Ramos (cell line): ENCODE measurements around the gene ATXN1L.
"Not testable (repeated sequence)": the region's sequence is repeated elsewhere in the genome, so short reads cannot be mapped to it uniquely, and the experiment has no call there.

Source experiments
- in situ Hi-C: fragments of 300-500 bp; cut with MboI; formaldehyde crosslinking; loops from one replicate; pipeline ENCODE4 v1.14.3; 2022; ENCODE audit warnings: low sequenced_read_pairs; ENCODE audit not compliant: unreplicated experiment

ATXN1L gene

GRCh38 chr16:71845639-71846430 lies at the start of gene ATXN1L:
TSS of gene ATXN1L (plus strand) at chr16:71845976. CDS start at chr16:71849741, 3,765 bp downstream.
- in situ Hi-C loops = no loop called here

- in situ Hi-C loops = no loop called here
Observed at GRCh38 chr16:71796501-71797097, 49.2 kb upstream of the ATXN1L start.

GRCh38 chr16:71803305-71803690 lies 42.5 kb upstream of the ATXN1L start:
- in situ Hi-C loops = no loop called here

- in situ Hi-C loops = no loop called here
Observed at GRCh38 chr16:71807905-71808592, 37.7 kb upstream of the ATXN1L start.

GRCh38 chr16:71808593-71809459 lies 37.0 kb upstream of the ATXN1L start, which contains the start of gene AP1G1:
TSS of gene AP1G1 (minus strand) at chr16:71808834. CDS start at chr16:71789479, 19,355 bp downstream.
- in situ Hi-C loops = no loop called here

GRCh38 chr16:71810155-71810530 lies 35.6 kb upstream of the ATXN1L start:
- in situ Hi-C loops = not testable (repeated sequence)

- in situ Hi-C loops = no loop called here
Observed at GRCh38 chr16:71811261-71811803, 34.4 kb upstream of the ATXN1L start.

GRCh38 chr16:71817155-71817500 lies 28.6 kb upstream of the ATXN1L start:
- in situ Hi-C loops = not testable (repeated sequence)

- in situ Hi-C loops = no loop called here
Observed at GRCh38 chr16:71826533-71827017, 19.2 kb upstream of the ATXN1L start.

GRCh38 chr16:71830359-71830758 lies 15.4 kb upstream of the ATXN1L start:
- in situ Hi-C loops = no loop called here

GRCh38 chr16:71831698-71832097 lies 14.1 kb upstream of the ATXN1L start:
- in situ Hi-C loops = not testable (repeated sequence)

GRCh38 chr16:71832112-71832511 lies 13.7 kb upstream of the ATXN1L start:
- in situ Hi-C loops = not testable (repeated sequence)

- in situ Hi-C loops = no loop called here
Observed at GRCh38 chr16:71834291-71834690, 11.5 kb upstream of the ATXN1L start.

- in situ Hi-C loops = no loop called here
Observed at GRCh38 chr16:71837150-71837549, 8.6 kb upstream of the ATXN1L start.

GRCh38 chr16:71840052-71840451 lies 5.7 kb upstream of the ATXN1L start:
- in situ Hi-C loops = no loop called here

GRCh38 chr16:71843572-71843971 lies 2.2 kb upstream of the ATXN1L start:
- in situ Hi-C loops = no loop called here

GRCh38 chr16:71846431-71846830 lies 655 bp downstream of the ATXN1L start:
- in situ Hi-C loops = no loop called here

- in situ Hi-C loops = no loop called here
Observed at GRCh38 chr16:71847096-71847495, 1.3 kb downstream of the ATXN1L start.

GRCh38 chr16:71848622-71849021 lies 2.8 kb downstream of the ATXN1L start:
- in situ Hi-C loops = no loop called here

GRCh38 chr16:71851746-71852145 lies 6.0 kb downstream of the ATXN1L start:
- in situ Hi-C loops = no loop called here
